H54 (cell line): ENCODE measurements around the gene LRRK2.
"Not testable (repeated sequence)": the region's sequence is repeated elsewhere in the genome, so short reads cannot be mapped to it uniquely, and the experiment has no call there.

Experiments
- DNase-seq: peaks from one replicate; pipeline ENCODE4 v3.0.0; 2011; ENCODE audit warnings: low spot score, mixed read lengths; ENCODE audit not compliant: insufficient read length
- FAIRE-seq: peaks from 3 replicates; lab custom pipeline; 2011; peaks lifted over from hg19 to GRCh38; lab: Jason Lieb, UNC
- POLR2A ChIP-seq: IDR thresholded peaks from 2 replicates; pipeline ENCODE4 v1.6.1; 2011; ENCODE audit warnings: low read depth, mild to moderate bottlenecking, low read length

Gene LRRK2

DNA sequence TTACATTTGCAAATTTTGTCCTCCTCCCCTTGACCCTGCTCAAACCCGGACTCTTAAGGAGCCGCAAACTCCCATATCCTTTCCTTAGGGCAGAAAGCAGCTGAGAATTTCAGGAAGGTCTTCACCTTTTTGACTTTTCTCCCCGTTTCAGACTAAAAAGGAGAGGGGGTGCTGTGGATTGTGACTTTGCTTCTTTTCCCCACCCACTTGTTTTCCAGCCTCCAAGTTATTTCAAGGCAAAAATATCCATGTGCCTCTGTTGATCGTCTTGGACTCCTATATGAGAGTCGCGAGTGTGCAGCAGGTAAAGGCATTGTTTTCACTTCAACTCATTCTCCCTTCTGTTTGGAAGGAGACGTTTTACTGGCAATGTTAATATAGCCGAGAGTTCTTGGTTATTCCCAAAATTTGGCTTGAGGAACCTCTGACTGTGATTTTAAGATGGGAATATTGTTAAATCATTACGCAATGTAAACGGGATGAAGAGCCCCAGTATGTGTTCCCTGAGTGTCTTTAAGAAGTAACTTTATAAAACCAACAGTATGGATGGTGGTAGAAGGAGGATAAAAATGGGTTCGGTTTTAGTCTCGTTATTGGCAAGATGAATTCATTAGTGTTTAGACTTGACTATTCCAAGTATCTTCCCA, 663 bp downstream of the LRRK2 start:
- FAIRE-seq, result no peak
- no peak for TF ChIP-seq POLR2A
- no peak for DNase-seq

DNA sequence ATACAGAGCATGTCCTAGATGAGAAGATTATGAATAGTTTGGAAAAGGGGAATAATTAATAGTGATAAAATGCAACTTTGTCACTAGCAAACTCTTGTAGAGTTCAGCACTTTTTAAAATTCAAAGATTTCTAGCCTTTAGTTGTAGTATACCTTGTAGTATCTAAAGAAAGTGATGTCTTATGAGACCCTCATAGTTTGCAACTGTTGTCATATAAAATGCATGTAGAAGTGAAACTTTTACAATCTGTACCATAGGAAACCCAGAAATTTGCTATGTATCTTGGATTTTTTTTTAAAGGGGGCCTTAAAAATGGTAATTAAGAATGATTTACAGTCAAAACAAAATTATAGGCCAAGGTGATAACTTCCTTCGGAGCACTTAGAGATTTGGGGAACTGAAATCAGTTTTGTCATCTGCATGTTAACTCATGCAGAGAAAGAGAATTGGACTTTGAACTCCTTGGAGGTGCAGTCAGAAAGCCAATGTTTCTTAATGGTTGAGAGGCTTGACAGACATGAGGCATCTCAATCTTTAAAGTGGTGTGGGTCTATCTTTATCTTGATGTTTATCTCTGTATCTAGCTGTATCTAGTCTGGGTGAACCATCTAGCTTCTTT, 1.3 kb downstream of the LRRK2 start:
- DNase-seq, result no peak
- no peak for FAIRE-seq
- no peak for TF ChIP-seq POLR2A

DNA sequence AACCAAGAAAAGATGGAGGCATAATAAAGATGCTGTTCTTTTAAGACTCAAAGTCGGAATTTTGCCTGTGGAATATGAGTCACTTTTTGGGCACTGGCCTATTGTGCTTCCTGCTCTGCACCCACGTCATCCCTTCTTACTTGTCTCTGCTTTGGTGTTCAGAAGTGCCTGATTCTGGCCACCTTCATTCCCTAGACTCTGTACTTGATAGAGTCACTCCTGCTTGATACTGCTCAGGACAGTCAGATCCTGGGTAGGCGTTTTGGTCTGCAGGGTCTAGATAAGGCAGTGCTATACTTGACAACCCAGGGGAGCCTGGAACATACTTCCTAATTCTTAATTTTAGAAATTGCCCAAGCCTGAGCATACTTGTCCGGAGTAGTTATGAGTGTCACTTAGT, 1.9 kb downstream of the LRRK2 start:
- no peak for TF ChIP-seq POLR2A
- FAIRE-seq, result peak; percentile 99
- peak; percentile 30 for DNase-seq

DNA sequence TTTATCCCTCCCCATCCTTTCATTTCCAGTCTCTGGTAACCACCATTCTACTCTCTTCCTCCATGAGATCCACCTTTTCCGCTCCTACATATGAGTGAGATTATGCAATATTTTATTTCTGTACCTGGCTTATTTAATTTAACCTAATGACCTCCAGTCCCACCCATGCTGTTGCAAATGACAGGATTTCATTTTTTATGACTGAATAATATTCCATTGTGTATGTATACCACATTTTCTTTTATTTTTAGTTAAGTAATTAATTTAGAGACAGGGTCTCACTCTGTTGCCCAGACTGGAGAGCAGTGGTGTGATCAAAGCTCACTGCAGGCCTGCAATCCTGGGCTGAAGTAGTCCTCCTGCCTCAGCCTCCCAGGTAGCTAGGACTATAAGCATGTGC, 2.6 kb downstream of the LRRK2 start:
- FAIRE-seq (no peak), DNase-seq (no peak)
- no peak for TF ChIP-seq POLR2A

DNA sequence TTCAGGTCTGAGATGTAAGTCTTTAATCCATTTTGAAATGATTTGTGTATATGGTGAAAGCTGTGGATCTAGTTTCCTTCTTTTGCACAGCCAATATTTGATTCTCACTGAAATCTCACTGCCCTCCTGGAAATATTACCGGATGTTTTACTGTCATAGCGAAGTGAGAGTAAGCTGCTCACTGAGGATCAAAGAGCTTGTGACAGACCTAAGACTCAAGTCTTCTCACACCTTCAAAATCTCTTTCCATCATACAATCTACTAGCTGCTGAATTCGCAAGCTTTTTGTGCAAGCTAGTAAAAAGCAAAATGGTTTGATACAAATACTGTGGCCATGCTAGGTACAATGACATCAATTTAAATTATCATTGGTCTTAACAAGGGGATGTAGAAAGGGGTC, 3.9 kb downstream of the LRRK2 start:
- no peak for DNase-seq
- no peak for FAIRE-seq
- no peak for TF ChIP-seq POLR2A

DNA sequence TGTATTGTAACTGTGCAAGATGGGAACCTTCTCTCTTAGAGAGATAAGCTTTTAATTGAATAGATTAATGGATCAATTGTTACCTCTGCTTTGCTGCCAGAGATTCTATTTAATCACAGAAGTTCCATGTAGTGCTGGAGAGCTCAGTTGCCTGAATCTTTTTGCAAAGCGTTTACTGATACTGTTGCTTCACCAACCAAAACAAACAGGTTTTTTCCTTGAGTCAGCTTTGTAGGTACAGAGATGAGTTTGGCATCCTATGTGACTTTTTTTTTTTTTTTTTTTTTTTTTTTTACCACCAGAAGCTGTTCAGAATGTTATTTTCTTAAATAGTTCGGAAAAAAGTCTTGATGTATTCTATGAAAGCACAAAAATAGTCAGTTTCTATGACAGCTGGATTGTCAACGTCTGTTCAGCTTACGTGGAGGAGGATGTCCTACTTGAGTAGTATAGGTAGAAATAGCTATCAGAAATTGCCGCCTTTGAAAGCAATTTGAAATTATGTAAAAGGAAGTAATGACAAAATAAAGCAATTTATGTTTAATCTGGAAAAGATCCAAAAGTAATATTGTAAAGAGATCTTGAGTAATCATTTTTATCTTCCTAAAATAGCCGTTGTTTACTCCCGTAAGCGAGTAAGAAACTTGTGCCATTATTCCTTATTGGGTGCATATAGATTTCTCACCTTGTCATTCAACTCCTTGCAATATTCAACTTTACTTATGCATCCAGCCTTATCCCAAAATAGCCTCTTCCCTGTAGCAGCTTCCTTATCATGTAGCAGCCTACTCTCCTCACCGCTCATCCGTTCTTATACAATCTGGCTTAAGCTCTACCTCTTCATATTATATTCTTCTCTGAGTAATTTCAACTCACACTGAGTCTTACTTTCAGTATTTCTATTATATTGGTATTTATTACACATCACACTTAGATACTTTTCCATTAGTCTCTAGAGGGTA, 5.2 kb downstream of the LRRK2 start:
- DNase-seq, result no peak
- FAIRE-seq, result no peak

DNA sequence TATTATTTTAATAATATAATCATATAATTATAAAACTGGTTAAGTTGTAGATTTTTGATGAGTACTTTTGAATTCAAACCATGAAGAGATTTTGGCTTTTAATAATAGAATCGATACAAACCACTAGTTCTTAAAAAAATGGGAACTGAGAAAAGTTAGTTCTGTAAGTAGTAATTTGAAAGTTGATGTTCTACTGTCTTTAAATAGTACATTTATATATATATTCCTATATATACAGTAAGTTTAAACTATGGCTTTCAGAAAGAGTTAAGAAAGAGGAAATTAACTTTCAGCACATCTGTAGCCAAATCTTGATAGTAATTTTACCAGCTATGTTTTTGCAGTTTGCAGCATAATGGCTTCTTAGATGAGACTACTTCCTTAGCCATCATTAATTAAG, 7.8 kb downstream of the LRRK2 start:
- DNase-seq, result no peak
- no peak for TF ChIP-seq POLR2A
- no peak for FAIRE-seq

More for the DNA sequence above, 5.2 kb downstream of the LRRK2 start:
- TF ChIP-seq POLR2A, result no peak

DNA sequence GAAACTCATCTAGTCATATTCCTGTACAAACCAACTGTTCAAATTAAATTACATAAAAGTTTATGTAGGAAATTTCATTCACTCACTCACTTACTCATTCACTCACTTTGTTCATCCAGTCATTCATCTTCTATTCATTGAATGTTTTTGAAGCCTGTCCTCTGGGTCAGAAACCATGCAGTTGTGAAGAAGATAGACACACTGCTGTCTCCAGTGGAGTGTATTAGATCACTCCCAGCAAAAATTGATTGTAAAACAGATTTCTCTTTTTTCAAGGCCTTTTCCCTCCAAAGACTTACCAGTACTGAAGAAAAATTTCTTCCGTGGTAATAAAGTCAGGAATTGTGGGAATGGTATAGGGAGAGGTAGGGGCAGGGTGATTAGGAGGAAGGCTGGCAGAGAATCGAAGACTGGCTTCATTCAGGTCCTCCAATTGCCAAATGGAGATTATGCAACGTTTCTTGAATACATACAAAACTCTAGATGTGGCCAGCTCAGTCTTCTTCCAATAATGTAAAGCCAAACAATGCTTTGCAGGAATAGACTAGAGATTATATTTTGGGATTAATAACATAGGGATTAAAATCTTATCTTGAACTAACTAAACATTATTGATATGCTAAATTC, 9.1 kb downstream of the LRRK2 start:
- TF ChIP-seq POLR2A, result no peak
- DNase-seq (no peak), FAIRE-seq (no peak)

DNA sequence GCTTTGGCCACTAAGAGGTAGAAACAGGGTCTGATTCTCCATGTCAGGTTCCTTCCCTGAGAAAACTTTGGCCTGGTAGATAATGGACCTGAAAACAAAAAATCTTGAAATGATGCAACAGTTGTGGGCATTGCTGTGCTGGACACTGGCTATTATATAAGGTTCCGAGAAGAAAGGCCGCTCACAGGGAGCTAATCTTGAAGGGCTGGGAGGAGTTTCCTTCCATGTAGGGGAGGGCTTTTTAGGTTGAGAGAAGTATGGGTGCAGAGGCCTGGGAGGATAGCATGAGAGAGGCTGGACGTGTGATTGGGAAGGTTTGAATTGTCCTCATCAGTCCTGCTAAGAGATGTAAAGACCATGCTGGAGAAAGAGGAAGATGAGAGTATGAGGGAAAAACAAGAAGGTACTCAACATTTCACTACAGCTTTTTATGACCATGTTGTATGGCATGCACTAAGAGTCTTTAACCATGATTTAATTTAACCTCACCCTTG, 11.6 kb downstream of the LRRK2 start:
- FAIRE-seq (no peak), DNase-seq (no peak)
- no peak for TF ChIP-seq POLR2A

DNA sequence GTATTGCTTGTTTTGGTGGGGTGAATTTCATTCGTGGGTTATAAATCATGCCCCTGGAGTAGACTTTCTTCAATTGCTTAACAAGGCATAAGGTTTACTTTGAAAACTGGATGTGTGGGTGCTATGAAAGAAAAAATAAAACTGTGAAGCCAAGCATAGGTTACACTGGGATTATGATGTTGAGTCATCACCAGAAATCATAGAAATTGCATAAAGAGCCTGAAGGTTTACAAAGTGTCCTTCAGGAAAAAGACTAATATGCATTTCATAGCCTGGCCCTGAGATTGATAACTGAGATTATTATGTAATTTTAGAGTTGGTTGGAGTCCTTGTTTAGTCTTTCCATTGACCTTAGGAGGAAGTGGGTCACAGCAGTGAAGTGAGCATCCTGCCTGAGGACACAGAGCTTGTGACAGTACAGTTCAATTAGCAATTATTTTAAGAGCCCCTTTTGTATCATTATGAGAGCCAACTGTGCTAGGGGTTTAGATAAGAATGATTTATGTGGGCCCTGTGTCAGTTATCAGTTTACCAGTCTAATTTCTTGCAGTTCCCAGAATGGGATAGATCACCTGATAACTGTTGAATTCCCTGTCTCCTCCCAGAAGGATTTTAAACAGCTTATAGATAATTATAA, 13.6 kb downstream of the LRRK2 start:
- FAIRE-seq (no peak), DNase-seq (no peak)
- TF ChIP-seq POLR2A, result no peak

DNA sequence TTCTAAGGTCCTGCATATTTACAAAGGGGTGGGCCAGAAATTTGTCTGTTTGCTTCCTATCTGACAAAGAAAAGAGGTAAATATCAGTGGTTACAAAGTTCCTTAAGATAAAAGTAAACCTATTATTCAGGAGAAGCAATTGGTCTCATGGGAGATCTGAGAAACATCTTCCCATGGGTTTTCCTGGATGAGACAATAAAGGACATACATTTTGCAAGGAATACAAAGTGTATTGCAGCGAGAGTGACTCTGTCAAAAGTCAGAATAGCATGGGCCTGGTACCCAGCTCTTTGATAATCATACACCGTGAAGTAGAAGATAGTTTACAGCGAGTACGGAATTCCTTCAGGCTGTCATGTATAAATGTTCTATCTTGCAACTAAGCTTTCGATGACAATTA, 14.2 kb downstream of the LRRK2 start:
- FAIRE-seq, result no peak
- no peak for DNase-seq
- no peak for TF ChIP-seq POLR2A

DNA sequence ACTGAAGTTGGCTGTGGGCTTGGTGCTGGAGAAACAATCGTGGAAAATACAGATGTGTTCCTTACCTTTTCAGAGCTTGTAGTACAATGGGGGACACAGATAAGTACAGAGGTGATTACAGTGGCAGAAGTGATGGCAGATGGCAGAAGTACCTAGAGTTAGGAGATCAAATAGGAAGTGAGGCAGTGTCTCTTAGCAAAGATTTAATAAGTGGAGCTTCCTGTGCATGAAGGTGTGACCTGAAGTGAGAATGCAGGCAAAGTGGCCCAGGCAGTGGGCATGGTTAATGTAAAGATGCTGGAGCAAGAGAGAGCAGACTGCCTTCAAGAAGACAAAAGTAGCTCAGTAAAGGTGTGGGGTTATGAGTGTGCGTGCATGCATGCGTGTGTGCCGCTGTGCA, 16.0 kb downstream of the LRRK2 start:
- no peak for TF ChIP-seq POLR2A
- no peak for DNase-seq
- no peak for FAIRE-seq

DNA sequence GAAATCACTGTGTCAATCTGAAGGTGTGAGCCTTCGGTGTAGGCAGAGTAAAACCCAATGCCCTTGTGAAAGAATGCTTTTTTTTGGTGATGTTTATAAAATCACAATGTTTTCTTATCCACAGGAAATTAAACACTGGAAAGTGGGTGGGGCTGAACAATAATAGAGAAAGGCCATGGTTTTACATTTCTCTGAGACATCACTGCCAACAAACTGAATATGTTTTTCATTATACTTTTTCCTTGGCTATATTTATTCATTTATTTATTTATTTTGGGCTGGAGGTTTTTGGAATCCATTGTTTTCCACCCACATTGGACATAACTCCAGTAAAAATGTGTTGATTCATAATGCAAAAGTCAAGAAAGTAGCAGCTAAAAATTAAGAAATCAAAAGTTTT, 16.9 kb downstream of the LRRK2 start:
- no peak for DNase-seq
- FAIRE-seq, result no peak
- no peak for TF ChIP-seq POLR2A

DNA sequence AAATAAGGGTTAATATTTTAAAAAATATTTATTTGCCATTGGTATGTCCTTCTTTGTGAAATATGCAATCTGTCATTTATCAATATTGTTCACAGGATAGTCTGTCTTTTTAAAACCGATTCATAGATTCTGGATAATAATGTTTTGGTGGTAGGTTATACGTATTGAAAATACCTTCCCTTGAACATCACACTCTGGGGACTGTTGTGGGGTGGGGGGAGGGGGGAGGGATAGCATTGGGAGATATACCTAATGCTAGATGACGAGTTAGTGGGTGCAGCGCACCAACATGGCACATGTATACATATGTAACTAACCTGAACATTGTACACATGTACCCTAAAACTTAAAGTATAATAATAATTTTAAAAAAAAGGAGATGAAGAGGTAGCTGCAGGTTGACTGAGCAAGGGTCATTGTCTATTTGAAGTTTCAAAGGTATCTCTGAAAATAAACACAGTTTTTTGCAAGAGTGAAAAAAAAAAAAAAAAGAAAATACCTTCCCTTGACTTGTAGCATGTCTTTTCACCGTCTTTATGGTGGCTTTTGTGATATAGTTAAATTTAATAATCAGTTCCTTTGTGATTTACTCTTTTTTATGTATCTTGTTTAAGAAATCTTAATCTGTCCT, 19.8 kb downstream of the LRRK2 start:
- not testable (repeated sequence) for FAIRE-seq, DNase-seq
